ENCODE results near the gene BICC1.

Gene BICC1

GRCh38 chr10:58488921-58489320 is 23.8 kb upstream of the BICC1 start:
- TF ChIP-seq EZH2phosphoT487 (IDR thresholded peaks at IDR 0.05; ENCODE audit: borderline replicate concordance) = no peak
- no peak for TF ChIP-seq CTCF (conservative IDR thresholded peaks at IDR 0.05; ENCODE audit: low read length)
- Histone ChIP-seq H3K4me2 (ENCODE audit: low read depth, low read length, poor library complexity, severe bottlenecking) (no peak overlapping the region), H3K36me3 (ENCODE audit: insufficient read depth, low read length) (no peaks in the 10 kb centered on the region), H3K79me2 (ENCODE audit: insufficient read depth, low read length) (no peaks in the 10 kb centered on the region), H3K4me1 (ENCODE audit: insufficient read depth, low read length, poor library complexity, severe bottlenecking) (no peaks in the 10 kb centered on the region), H2AFZ (ENCODE audit: low read length) (no peak overlapping the region), H4K20me1 (ENCODE audit: insufficient read depth, low read length, poor library complexity, severe bottlenecking) (no peaks in the 10 kb centered on the region), H3K9me2 (replicated peaks; ENCODE audit: low read depth, low read length) (no peaks in the 10 kb centered on the region), H3K27me3 (ENCODE audit: insufficient read depth, low read length, poor library complexity, severe bottlenecking) (no peaks in the 10 kb centered on the region), H3F3A (ENCODE audit: low read depth) (no peaks in the 10 kb centered on the region), H3K9me3 (ENCODE audit: insufficient read depth, low read depth, low read length) (no peaks in the 10 kb centered on the region), H3K9ac (ENCODE audit: low read depth, low read length, poor library complexity, severe bottlenecking) (no peak overlapping the region), H3K4me3 (ENCODE audit: low read length, poor library complexity, severe bottlenecking) (no peak overlapping the region)

- no peak overlapping the region for H3K4me3 ChIP-seq (ENCODE audit: low read length, poor library complexity, severe bottlenecking)
- H2AFZ ChIP-seq (ENCODE audit: low read length) = no peak overlapping the region
- H3K79me2 ChIP-seq (ENCODE audit: insufficient read depth, low read length) = no peaks in the 10 kb centered on the region
- H3K27me3 ChIP-seq (ENCODE audit: insufficient read depth, low read length, poor library complexity, severe bottlenecking) = no peaks in the 10 kb centered on the region
- no peaks in the 10 kb centered on the region for H3K4me1 ChIP-seq (ENCODE audit: insufficient read depth, low read length, poor library complexity, severe bottlenecking)
- no peaks in the 10 kb centered on the region for H3K9me3 ChIP-seq (ENCODE audit: insufficient read depth, low read depth, low read length)
- H3F3A ChIP-seq (ENCODE audit: low read depth) = no peaks in the 10 kb centered on the region
- no peak overlapping the region for H3K4me2 ChIP-seq (ENCODE audit: low read depth, low read length, poor library complexity, severe bottlenecking)
- H3K9ac ChIP-seq (ENCODE audit: low read depth, low read length, poor library complexity, severe bottlenecking) = no peak overlapping the region
- no peak for TF ChIP-seq CTCF (conservative IDR thresholded peaks at IDR 0.05; ENCODE audit: low read length)
- TF ChIP-seq EZH2phosphoT487 (IDR thresholded peaks at IDR 0.05; ENCODE audit: borderline replicate concordance) = no peak
- no peaks in the 10 kb centered on the region; the same call in 1 of the 2 replicates for H3K36me3 ChIP-seq (ENCODE audit: insufficient read depth, low read length)
- H4K20me1 ChIP-seq (ENCODE audit: insufficient read depth, low read length, poor library complexity, severe bottlenecking) = no peaks in the 10 kb centered on the region
- no peaks in the 10 kb centered on the region; the same call in 1 of the 2 replicates for H3K9me2 ChIP-seq (replicated peaks; ENCODE audit: low read depth, low read length)
Measured at GRCh38 chr10:58502956-58503355, 9.7 kb upstream of the BICC1 start.

- TF ChIP-seq EZH2phosphoT487 (IDR thresholded peaks at IDR 0.05; ENCODE audit: borderline replicate concordance) (no peak), CTCF (conservative IDR thresholded peaks at IDR 0.05; ENCODE audit: low read length) (no peak)
- Histone ChIP-seq H3K9me2 (replicated peaks; ENCODE audit: low read depth, low read length) (no peaks in the 10 kb centered on the region; the same call in 1 of the 2 replicates), H4K20me1 (ENCODE audit: insufficient read depth, low read length, poor library complexity, severe bottlenecking) (no peaks in the 10 kb centered on the region), H2AFZ (ENCODE audit: low read length) (no peak overlapping the region), H3K9ac (ENCODE audit: low read depth, low read length, poor library complexity, severe bottlenecking) (no peak overlapping the region), H3K4me1 (ENCODE audit: insufficient read depth, low read length, poor library complexity, severe bottlenecking) (no peaks in the 10 kb centered on the region), H3K4me2 (ENCODE audit: low read depth, low read length, poor library complexity, severe bottlenecking) (no peak overlapping the region), H3K9me3 (ENCODE audit: insufficient read depth, low read depth, low read length) (no peaks in the 10 kb centered on the region), H3F3A (ENCODE audit: low read depth) (no peaks in the 10 kb centered on the region), H3K79me2 (ENCODE audit: insufficient read depth, low read length) (no peaks in the 10 kb centered on the region), H3K27me3 (ENCODE audit: insufficient read depth, low read length, poor library complexity, severe bottlenecking) (no peaks in the 10 kb centered on the region), H3K36me3 (ENCODE audit: insufficient read depth, low read length) (no peaks in the 10 kb centered on the region; the same call in 1 of the 2 replicates), H3K4me3 (ENCODE audit: low read length, poor library complexity, severe bottlenecking) (no peak overlapping the region)
Measured at GRCh38 chr10:58508316-58508715, 4.4 kb upstream of the BICC1 start.
